NB4 (cell line): ENCODE data around the gene ALDOA.

Source experiments
- MYC ChIP-seq: IDR thresholded peaks from 2 replicates; pipeline ENCODE4 v1.6.1; 2011; ENCODE audit warnings: low read depth, low read length
- POLR2A ChIP-seq: IDR thresholded peaks from 2 replicates; pipeline ENCODE4 v1.6.1; 2011; ENCODE audit warnings: mild to moderate bottlenecking; ENCODE audit not compliant: insufficient read length; ENCODE audit errors: extremely low read depth
- TF ChIP-seq, protein P1 (sequence below): IDR thresholded peaks from one replicate; pipeline ENCODE4 v1.5.1; 2012; ENCODE audit warnings: low read depth, low read length

GRCh38 chr16:30113711-30114333 lies 48.3 kb downstream of the ALDOA start:
- TF ChIP-seq, protein P1, sequence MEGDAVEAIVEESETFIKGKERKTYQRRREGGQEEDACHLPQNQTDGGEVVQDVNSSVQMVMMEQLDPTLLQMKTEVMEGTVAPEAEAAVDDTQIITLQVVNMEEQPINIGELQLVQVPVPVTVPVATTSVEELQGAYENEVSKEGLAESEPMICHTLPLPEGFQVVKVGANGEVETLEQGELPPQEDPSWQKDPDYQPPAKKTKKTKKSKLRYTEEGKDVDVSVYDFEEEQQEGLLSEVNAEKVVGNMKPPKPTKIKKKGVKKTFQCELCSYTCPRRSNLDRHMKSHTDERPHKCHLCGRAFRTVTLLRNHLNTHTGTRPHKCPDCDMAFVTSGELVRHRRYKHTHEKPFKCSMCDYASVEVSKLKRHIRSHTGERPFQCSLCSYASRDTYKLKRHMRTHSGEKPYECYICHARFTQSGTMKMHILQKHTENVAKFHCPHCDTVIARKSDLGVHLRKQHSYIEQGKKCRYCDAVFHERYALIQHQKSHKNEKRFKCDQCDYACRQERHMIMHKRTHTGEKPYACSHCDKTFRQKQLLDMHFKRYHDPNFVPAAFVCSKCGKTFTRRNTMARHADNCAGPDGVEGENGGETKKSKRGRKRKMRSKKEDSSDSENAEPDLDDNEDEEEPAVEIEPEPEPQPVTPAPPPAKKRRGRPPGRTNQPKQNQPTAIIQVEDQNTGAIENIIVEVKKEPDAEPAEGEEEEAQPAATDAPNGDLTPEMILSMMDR: no peak
- TF ChIP-seq POLR2A: no peak
- TF ChIP-seq MYC: no peak
